ENCODE data around the gene CABCOCO1.
A peak's percentile ranks its signal among the peaks of the same experiment; 100 is the strongest.
"Not testable (repeated sequence)": the region's sequence is repeated elsewhere in the genome, so short reads cannot be mapped to it uniquely, and the experiment has no call there.

Gene CABCOCO1

DNA sequence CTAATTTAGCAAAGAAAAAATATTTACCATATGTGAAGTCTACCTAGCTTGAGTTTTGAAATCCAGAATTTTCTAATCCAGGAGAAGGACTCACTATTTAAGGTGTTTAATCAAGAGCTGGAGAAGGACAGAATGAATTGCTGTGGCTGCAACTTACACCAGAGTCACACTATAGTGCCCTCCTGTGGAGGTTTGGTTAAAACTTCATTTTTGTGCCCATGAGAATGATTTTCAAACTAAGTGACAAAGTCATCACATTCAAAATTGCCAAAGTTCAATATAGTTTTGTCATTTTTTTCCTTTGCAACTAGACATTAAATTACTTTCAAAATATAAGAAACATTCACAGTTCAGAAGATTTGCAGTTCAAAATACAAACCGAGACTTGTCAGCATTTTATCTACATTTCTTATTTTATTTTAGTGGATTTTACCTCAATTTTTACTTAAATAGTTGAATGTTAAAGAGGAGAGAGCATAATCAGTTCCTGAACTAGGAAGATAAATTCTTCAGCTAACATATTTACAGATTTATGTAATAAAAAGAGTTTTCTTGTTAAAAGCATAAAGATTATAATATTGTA lies 70.7 kb downstream of the CABCOCO1 start:
- DNase-seq (ENCODE audit: low spot score), result peak; percentile 24
- no peaks in the 10 kb centered on the region for H3K4me1 ChIP-seq (ENCODE audit: control insufficient read depth in 2 of 2, insufficient read depth in 1 of 2, low read depth in 1 of 2, low read length in 2 of 2)

DNA sequence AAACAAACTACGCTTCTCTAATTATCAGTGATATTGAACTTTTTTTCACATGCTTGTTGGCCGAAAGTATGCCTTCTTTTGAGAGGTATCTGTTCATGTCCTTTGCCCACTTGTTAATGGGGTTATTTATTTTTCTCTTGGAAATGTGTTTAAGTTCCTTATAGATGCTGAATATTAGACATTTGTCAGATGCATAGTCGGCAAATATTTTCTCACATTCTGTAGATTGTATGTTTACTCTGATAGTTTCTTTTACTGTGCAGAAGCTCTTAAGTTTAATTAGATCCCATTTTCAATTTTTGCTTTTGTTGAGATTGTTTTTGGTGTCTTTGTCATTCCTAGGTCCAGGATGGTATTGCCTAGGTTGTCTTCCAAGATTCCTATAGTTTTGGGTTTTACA lies 73.2 kb downstream of the CABCOCO1 start:
- WGBS, 2 donors (ENCODE audit: extremely low coverage in 2 of 2, insufficient read length in 2 of 2, insufficient replicate concordance in 1 of 2), result no CpG with 5 or more reads among the region's 3 CpGs
- no peak overlapping the region for H3K27ac ChIP-seq (replicated peaks; ENCODE audit: low read length)
- H2BK12ac ChIP-seq (ENCODE audit: low read length), result no peak overlapping the region
- no peaks in the 10 kb centered on the region for H3K4me1 ChIP-seq (ENCODE audit: control insufficient read depth in 2 of 2, insufficient read depth in 1 of 2, low read depth in 1 of 2, low read length in 2 of 2)
- H2AK5ac ChIP-seq (ENCODE audit: low read depth, low read length), result no peak overlapping the region
- H3K4me2 ChIP-seq (ENCODE audit: insufficient read depth, low read length, poor library complexity, severe bottlenecking), result no peak overlapping the region
- no peak for DNase-seq (ENCODE audit: low spot score)
- H2BK15ac ChIP-seq (ENCODE audit: low read length), result no peak overlapping the region
- no peak overlapping the region for H3K4me3 ChIP-seq (ENCODE audit: low read length in 2 of 2)
- no peak overlapping the region for H3K18ac ChIP-seq (ENCODE audit: low read length)
- H4K8ac ChIP-seq (ENCODE audit: low read depth, low read length), result no peak overlapping the region
- H2BK5ac ChIP-seq (ENCODE audit: low read length), result no peak overlapping the region
- no peaks in the 10 kb centered on the region for H3K79me1 ChIP-seq (ENCODE audit: low read depth, low read length)
- no peak overlapping the region for H3K14ac ChIP-seq (ENCODE audit: low read length)
- no peak overlapping the region for H3K4ac ChIP-seq (ENCODE audit: low read length)
- H3K36me3 ChIP-seq (replicated peaks in 1 of 2; ENCODE audit: control insufficient read depth in 2 of 2, insufficient read depth in 2 of 2, low read length in 2 of 2), result no peaks in the 10 kb centered on the region
- no peak overlapping the region for H3K23ac ChIP-seq (ENCODE audit: low read depth, low read length, poor library complexity)
- no peak overlapping the region for H2AFZ ChIP-seq (ENCODE audit: low read length)
- H3K9me3 ChIP-seq (replicated peaks in 1 of 2; ENCODE audit: control insufficient read depth in 2 of 2, insufficient read depth in 1 of 2, low read depth in 1 of 2, low read length in 2 of 2), result no peaks in the 10 kb centered on the region
- H2BK120ac ChIP-seq (ENCODE audit: low read depth, low read length), result no peak overlapping the region
- no peak overlapping the region for H4K91ac ChIP-seq (ENCODE audit: low read depth, low read length, poor library complexity)
- H3K27me3 ChIP-seq (ENCODE audit: control insufficient read depth in 3 of 3, insufficient read depth in 3 of 3, low read depth in 1 of 3, low read length in 3 of 3), result no peaks in the 10 kb centered on the region
- no peak overlapping the region for H3K9ac ChIP-seq (ENCODE audit: low read depth, low read length, poor library complexity)

More for the DNA sequence above, 70.7 kb downstream of the CABCOCO1 start:
- H2BK12ac ChIP-seq (ENCODE audit: low read length), result no peak overlapping the region
- no peak overlapping the region for H2AK5ac ChIP-seq (ENCODE audit: low read depth, low read length)
- H3K79me1 ChIP-seq (ENCODE audit: low read depth, low read length), result no peaks in the 10 kb centered on the region
- no peak overlapping the region for H4K91ac ChIP-seq (ENCODE audit: low read depth, low read length, poor library complexity)
- H3K9me3 ChIP-seq (replicated peaks in 1 of 2; ENCODE audit: control insufficient read depth in 2 of 2, insufficient read depth in 1 of 2, low read depth in 1 of 2, low read length in 2 of 2), result no peaks in the 10 kb centered on the region
- no peaks in the 10 kb centered on the region for H3K36me3 ChIP-seq (replicated peaks in 1 of 2; ENCODE audit: control insufficient read depth in 2 of 2, insufficient read depth in 2 of 2, low read length in 2 of 2)
- no peak overlapping the region for H2AFZ ChIP-seq (ENCODE audit: low read length)
- H3K4me2 ChIP-seq (ENCODE audit: insufficient read depth, low read length, poor library complexity, severe bottlenecking), result no peak overlapping the region
- WGBS, 2 donors (ENCODE audit: extremely low coverage in 2 of 2, insufficient read length in 2 of 2, insufficient replicate concordance in 1 of 2), result no CpG with 5 or more reads among the region's 1 CpG
- no peak overlapping the region for H3K9ac ChIP-seq (ENCODE audit: low read depth, low read length, poor library complexity)
- no peaks in the 10 kb centered on the region for H3K27me3 ChIP-seq (ENCODE audit: control insufficient read depth in 3 of 3, insufficient read depth in 3 of 3, low read depth in 1 of 3, low read length in 3 of 3)
- no peak overlapping the region for H3K4me3 ChIP-seq (ENCODE audit: low read length in 2 of 2)
- H2BK15ac ChIP-seq (ENCODE audit: low read length), result no peak overlapping the region
- H3K14ac ChIP-seq (ENCODE audit: low read length), result no peak overlapping the region
- H3K18ac ChIP-seq (ENCODE audit: low read length), result no peak overlapping the region
- H4K8ac ChIP-seq (ENCODE audit: low read depth, low read length), result no peak overlapping the region
- no peak overlapping the region for H3K4ac ChIP-seq (ENCODE audit: low read length)
- no peak overlapping the region for H3K27ac ChIP-seq (replicated peaks; ENCODE audit: low read length)
- H3K23ac ChIP-seq (ENCODE audit: low read depth, low read length, poor library complexity), result no peak overlapping the region
- H2BK120ac ChIP-seq (ENCODE audit: low read depth, low read length), result no peak overlapping the region
- H2BK5ac ChIP-seq (ENCODE audit: low read length), result no peak overlapping the region

- not testable (repeated sequence) for H3K9me3 ChIP-seq (replicated peaks in 1 of 2; ENCODE audit: control insufficient read depth in 2 of 2, insufficient read depth in 1 of 2, low read depth in 1 of 2, low read length in 2 of 2); H4K91ac ChIP-seq (ENCODE audit: low read depth, low read length, poor library complexity); H3K4ac ChIP-seq (ENCODE audit: low read length); H2AFZ ChIP-seq (ENCODE audit: low read length); H2BK120ac ChIP-seq (ENCODE audit: low read depth, low read length); H3K4me1 ChIP-seq (ENCODE audit: control insufficient read depth in 2 of 2, insufficient read depth in 1 of 2, low read depth in 1 of 2, low read length in 2 of 2); H3K14ac ChIP-seq (ENCODE audit: low read length); H3K9ac ChIP-seq (ENCODE audit: low read depth, low read length, poor library complexity); H3K27ac ChIP-seq (replicated peaks; ENCODE audit: low read length); H2BK12ac ChIP-seq (ENCODE audit: low read length); H2AK5ac ChIP-seq (ENCODE audit: low read depth, low read length); H3K18ac ChIP-seq (ENCODE audit: low read length); H3K4me2 ChIP-seq (ENCODE audit: insufficient read depth, low read length, poor library complexity, severe bottlenecking); H3K4me3 ChIP-seq (ENCODE audit: low read length in 2 of 2); H4K8ac ChIP-seq (ENCODE audit: low read depth, low read length); H3K27me3 ChIP-seq (ENCODE audit: control insufficient read depth in 3 of 3, insufficient read depth in 3 of 3, low read depth in 1 of 3, low read length in 3 of 3); H2BK15ac ChIP-seq (ENCODE audit: low read length); H3K79me1 ChIP-seq (ENCODE audit: low read depth, low read length); DNase-seq (ENCODE audit: low spot score); H3K23ac ChIP-seq (ENCODE audit: low read depth, low read length, poor library complexity); H2BK5ac ChIP-seq (ENCODE audit: low read length); H3K36me3 ChIP-seq (replicated peaks in 1 of 2; ENCODE audit: control insufficient read depth in 2 of 2, insufficient read depth in 2 of 2, low read length in 2 of 2)
- WGBS, 2 donors (ENCODE audit: extremely low coverage in 2 of 2, insufficient read length in 2 of 2, insufficient replicate concordance in 1 of 2), result no CpG with 5 or more reads among the region's 6 CpGs
Measured at GRCh38 chr10:61737455-61737854, 74.7 kb downstream of the CABCOCO1 start.

- Histone ChIP-seq H3K79me1 (ENCODE audit: low read depth, low read length) (no peaks in the 10 kb centered on the region), H3K4me2 (ENCODE audit: insufficient read depth, low read length, poor library complexity, severe bottlenecking) (no peak overlapping the region), H2AK5ac (ENCODE audit: low read depth, low read length) (no peak overlapping the region), H2BK5ac (ENCODE audit: low read length) (no peak overlapping the region), H3K9me3 (replicated peaks in 1 of 2; ENCODE audit: control insufficient read depth in 2 of 2, insufficient read depth in 1 of 2, low read depth in 1 of 2, low read length in 2 of 2) (no peaks in the 10 kb centered on the region), H3K27ac (replicated peaks; ENCODE audit: low read length) (no peak overlapping the region), H2BK15ac (ENCODE audit: low read length) (no peak overlapping the region), H2BK12ac (ENCODE audit: low read length) (no peak overlapping the region), H4K8ac (ENCODE audit: low read depth, low read length) (no peak overlapping the region), H3K4me3 (ENCODE audit: low read length in 2 of 2) (no peak overlapping the region), H4K91ac (ENCODE audit: low read depth, low read length, poor library complexity) (no peak overlapping the region), H3K4ac (ENCODE audit: low read length) (no peak overlapping the region), H3K23ac (ENCODE audit: low read depth, low read length, poor library complexity) (no peak overlapping the region), H3K4me1 (ENCODE audit: control insufficient read depth in 2 of 2, insufficient read depth in 1 of 2, low read depth in 1 of 2, low read length in 2 of 2) (no peaks in the 10 kb centered on the region), H3K18ac (ENCODE audit: low read length) (no peak overlapping the region), H3K36me3 (replicated peaks in 1 of 2; ENCODE audit: control insufficient read depth in 2 of 2, insufficient read depth in 2 of 2, low read length in 2 of 2) (no peaks in the 10 kb centered on the region), H2AFZ (ENCODE audit: low read length) (no peak overlapping the region), H3K14ac (ENCODE audit: low read length) (no peak overlapping the region), H3K9ac (ENCODE audit: low read depth, low read length, poor library complexity) (no peak overlapping the region), H2BK120ac (ENCODE audit: low read depth, low read length) (no peak overlapping the region), H3K27me3 (ENCODE audit: control insufficient read depth in 3 of 3, insufficient read depth in 3 of 3, low read depth in 1 of 3, low read length in 3 of 3) (no peaks in the 10 kb centered on the region)
- no peak for DNase-seq (ENCODE audit: low spot score)
- WGBS, 2 donors (ENCODE audit: extremely low coverage in 2 of 2, insufficient read length in 2 of 2, insufficient replicate concordance in 1 of 2), result no CpG with 5 or more reads among the region's 1 CpG
Measured at GRCh38 chr10:61742812-61743211, 80.1 kb downstream of the CABCOCO1 start.
